Measurements from ENCODE around the gene DNASE2B. TPM values are rescaled to one million over a fixed set of nuclear protein-coding genes. Genes with fewer than 3 reads are reported as not detected.

DNASE2B gene
- total and polyA plus RNA-seq, 2 donors from 2014 or later, result not detected

DNA sequence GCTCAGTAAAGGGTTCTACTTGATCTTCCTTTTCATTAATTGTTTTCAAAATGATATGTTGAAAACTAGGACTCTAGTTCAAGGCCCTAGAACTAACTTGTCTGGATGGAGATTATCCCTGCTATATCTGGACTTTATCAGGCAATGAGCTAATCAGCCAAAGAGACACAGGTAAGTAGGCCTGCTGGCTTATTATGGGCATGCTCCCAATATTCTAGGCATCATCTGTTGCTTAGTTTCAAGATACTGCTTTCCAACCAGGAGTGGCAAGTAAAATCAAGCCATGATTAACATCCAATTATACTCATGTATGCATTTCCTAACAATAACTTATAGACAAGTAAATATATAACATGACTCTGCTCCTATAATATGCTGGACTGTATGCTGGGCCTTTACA is 4.2 kb downstream of the DNASE2B start:
- Histone ChIP-seq H3K9ac (ENCODE audit: low read length in 3 of 3) (no peak overlapping the region), H3K4me1 (ENCODE audit: control insufficient read depth in 2 of 3, insufficient read depth in 2 of 3, low read depth in 1 of 3, low read length in 3 of 3) (no peaks in the 10 kb centered on the region), H3K27me3 (ENCODE audit: control insufficient read depth, insufficient read depth, low read length) (no peaks in the 10 kb centered on the region), H3K9me3 (ENCODE audit: control insufficient read depth in 2 of 3, insufficient read depth in 1 of 3, low read length in 3 of 3) (no peaks in the 10 kb centered on the region), H3K4me3 (ENCODE audit: low read length in 3 of 3) (no peak overlapping the region), H3K27ac (ENCODE audit: low read depth in 2 of 2, low read length in 2 of 2) (no peak overlapping the region), H3K36me3 (ENCODE audit: control insufficient read depth in 2 of 3, insufficient read depth in 3 of 3, low read length in 3 of 3) (no peaks in the 10 kb centered on the region)
- DNase-seq (no peak), FAIRE-seq (no peak)
- intact Hi-C loops (cut with DNase I), result no loop called here
- TF ChIP-seq, protein P1, sequence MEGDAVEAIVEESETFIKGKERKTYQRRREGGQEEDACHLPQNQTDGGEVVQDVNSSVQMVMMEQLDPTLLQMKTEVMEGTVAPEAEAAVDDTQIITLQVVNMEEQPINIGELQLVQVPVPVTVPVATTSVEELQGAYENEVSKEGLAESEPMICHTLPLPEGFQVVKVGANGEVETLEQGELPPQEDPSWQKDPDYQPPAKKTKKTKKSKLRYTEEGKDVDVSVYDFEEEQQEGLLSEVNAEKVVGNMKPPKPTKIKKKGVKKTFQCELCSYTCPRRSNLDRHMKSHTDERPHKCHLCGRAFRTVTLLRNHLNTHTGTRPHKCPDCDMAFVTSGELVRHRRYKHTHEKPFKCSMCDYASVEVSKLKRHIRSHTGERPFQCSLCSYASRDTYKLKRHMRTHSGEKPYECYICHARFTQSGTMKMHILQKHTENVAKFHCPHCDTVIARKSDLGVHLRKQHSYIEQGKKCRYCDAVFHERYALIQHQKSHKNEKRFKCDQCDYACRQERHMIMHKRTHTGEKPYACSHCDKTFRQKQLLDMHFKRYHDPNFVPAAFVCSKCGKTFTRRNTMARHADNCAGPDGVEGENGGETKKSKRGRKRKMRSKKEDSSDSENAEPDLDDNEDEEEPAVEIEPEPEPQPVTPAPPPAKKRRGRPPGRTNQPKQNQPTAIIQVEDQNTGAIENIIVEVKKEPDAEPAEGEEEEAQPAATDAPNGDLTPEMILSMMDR (IDR thresholded peaks at IDR 0.05; ENCODE audit: borderline replicate concordance, extremely low read depth, insufficient read depth), result no peak

DNA sequence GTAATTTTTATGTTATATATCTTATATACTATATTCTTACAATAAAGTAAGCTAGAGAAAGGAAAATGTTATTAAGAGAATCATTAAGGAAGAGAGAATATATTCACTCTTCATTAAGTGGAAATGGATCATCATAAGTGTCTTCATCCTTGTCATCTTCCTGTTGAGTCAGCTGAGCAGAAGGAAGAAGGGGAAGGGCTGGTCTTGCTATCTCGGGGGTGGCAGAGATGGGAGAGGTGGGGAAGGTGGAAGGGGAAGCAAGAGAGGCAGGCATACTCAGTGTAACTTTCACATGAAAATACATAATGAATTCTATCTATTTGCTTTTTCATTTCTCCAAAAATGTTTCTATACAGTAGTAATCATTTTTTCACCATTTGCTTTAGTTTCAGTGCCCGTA is 5.1 kb downstream of the DNASE2B start:
- H3K27ac ChIP-seq (ENCODE audit: low read depth in 2 of 2, low read length in 2 of 2), result no peak overlapping the region
- no peak for FAIRE-seq
- H3K4me3 ChIP-seq (ENCODE audit: low read length in 3 of 3), result no peak overlapping the region
- intact Hi-C loops (cut with DNase I), result no loop called here
- H3K4me1 ChIP-seq (ENCODE audit: control insufficient read depth in 2 of 3, insufficient read depth in 2 of 3, low read depth in 1 of 3, low read length in 3 of 3), result no peaks in the 10 kb centered on the region
- TF ChIP-seq, protein P1 (IDR thresholded peaks at IDR 0.05; ENCODE audit: borderline replicate concordance, extremely low read depth, insufficient read depth), result no peak
- no peaks in the 10 kb centered on the region for H3K36me3 ChIP-seq (ENCODE audit: control insufficient read depth in 2 of 3, insufficient read depth in 3 of 3, low read length in 3 of 3)
- no peak overlapping the region for H3K9ac ChIP-seq (ENCODE audit: low read length in 3 of 3)
- no peak for DNase-seq
- no peaks in the 10 kb centered on the region for H3K9me3 ChIP-seq (ENCODE audit: control insufficient read depth in 2 of 3, insufficient read depth in 1 of 3, low read length in 3 of 3)
- H3K27me3 ChIP-seq (ENCODE audit: control insufficient read depth, insufficient read depth, low read length), result no peaks in the 10 kb centered on the region

DNA sequence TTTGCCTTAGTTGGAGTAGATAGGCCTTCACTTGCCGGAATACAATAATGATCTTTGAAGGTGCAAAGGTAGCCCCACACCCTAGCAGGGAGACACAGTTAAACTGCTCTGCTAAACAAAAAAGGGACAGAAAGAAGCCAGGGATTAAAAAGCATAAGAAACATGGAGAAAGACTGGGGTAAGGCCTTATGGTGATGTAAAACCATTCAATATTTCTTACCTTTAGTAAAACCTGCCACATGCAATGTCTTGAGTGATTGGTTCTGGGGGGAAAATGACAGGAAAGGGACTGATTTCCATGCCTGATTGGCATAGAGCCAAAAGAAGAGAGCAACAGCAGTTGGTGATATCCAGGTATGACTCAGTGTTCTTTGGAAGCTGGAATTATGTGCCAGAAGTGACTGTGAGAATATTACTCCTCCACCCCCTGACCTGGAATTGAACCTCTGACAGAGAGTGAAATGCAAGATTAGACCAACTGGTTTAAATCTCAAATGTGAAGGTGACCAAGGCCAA is 8.1 kb downstream of the DNASE2B start:
- no peak for FAIRE-seq
- TF ChIP-seq, protein P1 (IDR thresholded peaks at IDR 0.05; ENCODE audit: borderline replicate concordance, extremely low read depth, insufficient read depth), result no peak

DNA sequence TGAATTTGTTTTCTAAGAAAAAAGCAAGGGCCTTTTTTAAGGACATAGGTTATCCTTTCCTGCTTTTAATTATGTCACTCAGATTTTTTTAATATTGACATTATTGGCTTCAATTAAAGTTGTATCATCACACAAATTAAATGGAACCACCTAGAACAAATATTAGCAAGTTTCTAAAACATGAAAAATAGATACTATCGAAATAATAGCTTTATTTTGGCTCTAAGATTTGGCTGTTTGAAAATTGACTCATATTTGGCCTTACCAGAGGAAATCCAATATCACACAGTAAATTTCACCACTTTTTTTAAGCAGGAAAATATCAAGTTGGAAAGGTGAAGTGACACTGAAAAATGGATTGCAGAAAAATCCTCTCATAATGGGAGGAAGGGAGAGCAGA is 9.2 kb downstream of the DNASE2B start:
- H3K36me3 ChIP-seq (ENCODE audit: control insufficient read depth in 2 of 3, insufficient read depth in 3 of 3, low read length in 3 of 3), result no peaks in the 10 kb centered on the region
- no peaks in the 10 kb centered on the region for H3K4me1 ChIP-seq (ENCODE audit: control insufficient read depth in 2 of 3, insufficient read depth in 2 of 3, low read depth in 1 of 3, low read length in 3 of 3)
- no peaks in the 10 kb centered on the region for H3K27me3 ChIP-seq (ENCODE audit: control insufficient read depth, insufficient read depth, low read length)
- TF ChIP-seq, protein P1 (IDR thresholded peaks at IDR 0.05; ENCODE audit: borderline replicate concordance, extremely low read depth, insufficient read depth), result no peak
- DNase-seq, result no peak
- intact Hi-C loops (cut with DNase I), result no loop called here
- H3K27ac ChIP-seq (ENCODE audit: low read depth in 2 of 2, low read length in 2 of 2), result no peak overlapping the region
- no peak overlapping the region for H3K4me3 ChIP-seq (ENCODE audit: low read length in 3 of 3)
- FAIRE-seq, result no peak
- no peaks in the 10 kb centered on the region for H3K9me3 ChIP-seq (ENCODE audit: control insufficient read depth in 2 of 3, insufficient read depth in 1 of 3, low read length in 3 of 3)
- H3K9ac ChIP-seq (ENCODE audit: low read length in 3 of 3), result no peak overlapping the region

More for the DNA sequence above, 8.1 kb downstream of the DNASE2B start:
- H3K27ac ChIP-seq (ENCODE audit: low read depth in 2 of 2, low read length in 2 of 2), result no peak overlapping the region
- H3K36me3 ChIP-seq (ENCODE audit: control insufficient read depth in 2 of 3, insufficient read depth in 3 of 3, low read length in 3 of 3), result no peaks in the 10 kb centered on the region
- no peaks in the 10 kb centered on the region for H3K4me1 ChIP-seq (ENCODE audit: control insufficient read depth in 2 of 3, insufficient read depth in 2 of 3, low read depth in 1 of 3, low read length in 3 of 3)
- H3K27me3 ChIP-seq (ENCODE audit: control insufficient read depth, insufficient read depth, low read length), result no peaks in the 10 kb centered on the region
- no peak for DNase-seq
- no peaks in the 10 kb centered on the region for H3K9me3 ChIP-seq (ENCODE audit: control insufficient read depth in 2 of 3, insufficient read depth in 1 of 3, low read length in 3 of 3)
- no peak overlapping the region for H3K9ac ChIP-seq (ENCODE audit: low read length in 3 of 3)
- H3K4me3 ChIP-seq (ENCODE audit: low read length in 3 of 3), result no peak overlapping the region
- intact Hi-C loops (cut with DNase I), result no loop called here
